ENCODE data around the gene ST13. TPM values are rescaled to one million over a fixed set of nuclear protein-coding genes. Genes with fewer than 3 reads are reported as not detected.
A peak's percentile ranks its signal among the peaks of the same experiment; 100 is the strongest.
"Not testable (repeated sequence)": the region's sequence is repeated elsewhere in the genome, so short reads cannot be mapped to it uniquely, and the experiment has no call there.

Gene ST13
- total and polyA plus RNA-seq, 7 donors: 166 to 456 (median 294) TPM

DNA sequence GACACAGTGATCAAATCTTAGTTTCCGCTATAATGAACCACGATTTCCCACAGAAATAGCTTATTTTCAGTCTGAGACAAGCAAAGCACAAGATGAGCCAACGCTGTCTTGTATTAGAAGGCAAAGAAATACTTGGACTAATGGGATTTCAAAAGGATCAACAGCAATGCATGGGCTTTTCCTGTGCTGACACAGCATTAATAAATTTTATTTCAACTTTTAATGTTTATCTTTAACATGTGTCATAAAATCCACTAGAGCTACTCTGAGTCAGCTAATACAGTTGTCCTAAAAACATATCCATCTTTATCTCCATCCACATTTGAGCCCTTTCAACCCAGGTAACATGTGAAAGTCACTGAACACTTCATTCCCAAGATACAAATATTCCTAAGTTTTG is 21.8 kb downstream of the ST13 start:
- TF ChIP-seq, protein P1, sequence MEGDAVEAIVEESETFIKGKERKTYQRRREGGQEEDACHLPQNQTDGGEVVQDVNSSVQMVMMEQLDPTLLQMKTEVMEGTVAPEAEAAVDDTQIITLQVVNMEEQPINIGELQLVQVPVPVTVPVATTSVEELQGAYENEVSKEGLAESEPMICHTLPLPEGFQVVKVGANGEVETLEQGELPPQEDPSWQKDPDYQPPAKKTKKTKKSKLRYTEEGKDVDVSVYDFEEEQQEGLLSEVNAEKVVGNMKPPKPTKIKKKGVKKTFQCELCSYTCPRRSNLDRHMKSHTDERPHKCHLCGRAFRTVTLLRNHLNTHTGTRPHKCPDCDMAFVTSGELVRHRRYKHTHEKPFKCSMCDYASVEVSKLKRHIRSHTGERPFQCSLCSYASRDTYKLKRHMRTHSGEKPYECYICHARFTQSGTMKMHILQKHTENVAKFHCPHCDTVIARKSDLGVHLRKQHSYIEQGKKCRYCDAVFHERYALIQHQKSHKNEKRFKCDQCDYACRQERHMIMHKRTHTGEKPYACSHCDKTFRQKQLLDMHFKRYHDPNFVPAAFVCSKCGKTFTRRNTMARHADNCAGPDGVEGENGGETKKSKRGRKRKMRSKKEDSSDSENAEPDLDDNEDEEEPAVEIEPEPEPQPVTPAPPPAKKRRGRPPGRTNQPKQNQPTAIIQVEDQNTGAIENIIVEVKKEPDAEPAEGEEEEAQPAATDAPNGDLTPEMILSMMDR (IDR thresholded peaks at IDR 0.05): no peak
- ATAC-seq: no peak
- no peak overlapping the region for H3K4me3 ChIP-seq
- no peak overlapping the region for H3K27ac ChIP-seq
- H3K9me3 ChIP-seq: no peaks in the 10 kb centered on the region
- WGBS, 3 donors: 92 to 96% (median 94%) methylated on average over 3 of the region's 3 CpGs
- peaks cover 15% of the 10 kb centered on the region for H3K4me1 ChIP-seq
- no peak for DNase-seq
- intact Hi-C loops (cut with DNase I): loop anchor here in 1 of 2 donors (10.0 kb wide), 1 partner anchor 320 kb away; no protein-coding TSS in a partner anchor
- no peaks in the 10 kb centered on the region for H3K27me3 ChIP-seq (ENCODE audit: insufficient read depth in 3 of 3, low read length in 2 of 3)
- H3K36me3 ChIP-seq (ENCODE audit: insufficient read depth in 1 of 2, low read depth in 1 of 2): peaks cover 3 to 99% of the 10 kb centered on the region in 2 donors

DNA sequence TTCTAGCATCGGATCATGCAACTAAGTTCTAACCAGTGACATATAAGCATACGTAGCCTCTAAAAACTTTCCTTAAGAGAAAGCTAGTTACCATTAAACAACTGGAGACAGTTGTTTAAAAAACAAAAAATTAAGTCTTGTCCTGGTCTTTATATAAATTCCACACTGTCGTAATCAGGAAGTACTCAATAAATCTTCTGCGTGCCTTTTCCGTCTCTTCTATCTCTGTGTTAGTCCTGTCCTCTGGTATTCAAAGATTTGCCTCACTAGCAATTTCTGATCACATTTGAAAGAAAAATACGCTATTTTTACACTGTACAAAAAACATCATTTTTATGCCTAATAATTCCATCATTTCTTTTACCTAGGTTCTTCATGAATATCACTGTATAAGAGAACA is 27.3 kb downstream of the ST13 start:
- TF ChIP-seq, protein P1 (IDR thresholded peaks at IDR 0.05): no peak
- Histone ChIP-seq H3K27me3 (ENCODE audit: insufficient read depth in 3 of 3, low read length in 2 of 3) (no peaks in the 10 kb centered on the region), H3K27ac (no peak overlapping the region), H3K36me3 (ENCODE audit: insufficient read depth in 1 of 2, low read depth in 1 of 2) (peaks cover 3 to 98% of the 10 kb centered on the region in 2 donors), H3K9me3 (no peaks in the 10 kb centered on the region), H3K4me3 (no peak overlapping the region), H3K4me1 (no peaks in the 10 kb centered on the region)
- DNase-seq (no peak), ATAC-seq (no peak)
- 91 to 96% (median 94%) methylated on average over 6 of the region's 6 CpGs for WGBS, 3 donors
- intact Hi-C loops (cut with DNase I): no loop called here

DNA sequence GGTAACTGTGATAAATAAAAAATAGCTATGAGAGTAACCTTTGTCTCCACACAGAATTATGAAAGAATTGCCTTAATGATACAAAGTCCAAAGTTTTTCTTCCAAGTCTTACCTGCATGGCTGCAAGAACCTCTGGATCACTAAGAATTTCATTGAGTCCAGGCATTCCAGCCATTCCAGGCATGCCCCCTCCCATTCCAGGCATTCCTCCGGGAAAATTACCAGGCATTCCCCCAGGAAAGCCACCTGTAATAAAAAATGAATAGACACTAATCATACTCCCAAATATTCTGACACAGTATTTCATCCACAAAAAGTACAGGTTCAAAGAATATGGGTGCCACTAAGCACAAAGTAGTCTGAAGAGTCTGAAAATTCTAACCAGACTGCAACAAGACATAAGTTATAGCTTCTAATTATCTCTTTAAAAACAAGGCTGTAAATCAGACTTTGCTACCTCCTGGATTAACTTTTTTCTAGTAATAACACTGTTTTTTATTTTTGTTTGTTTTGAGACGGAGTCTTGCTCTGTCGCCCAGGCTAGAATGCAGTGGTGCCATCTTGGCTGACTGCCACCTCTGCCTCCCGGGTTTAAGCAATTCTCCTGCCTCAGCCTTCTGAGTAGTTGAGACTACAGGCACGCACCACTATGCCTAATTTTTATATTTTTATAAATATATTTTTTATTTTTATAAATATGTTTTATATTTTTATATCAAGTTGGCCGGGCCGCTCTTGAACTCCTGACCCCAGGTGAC is 29.3 kb downstream of the ST13 start:
- no peaks in the 10 kb centered on the region for H3K27me3 ChIP-seq (ENCODE audit: insufficient read depth in 3 of 3, low read length in 2 of 3)
- peaks cover 7 to 98% of the 10 kb centered on the region in 2 donors for H3K36me3 ChIP-seq (ENCODE audit: insufficient read depth in 1 of 2, low read depth in 1 of 2)
- H3K27ac ChIP-seq: no peak overlapping the region
- no peak for DNase-seq
- ATAC-seq: peak in 1 of 4 donors; percentile 31
- no peak overlapping the region for H3K4me3 ChIP-seq
- no peaks in the 10 kb centered on the region for H3K9me3 ChIP-seq
- intact Hi-C loops (cut with DNase I): no loop called here
- 76 to 82% (median 81%) methylated on average over 7 of the region's 7 CpGs for WGBS, 3 donors
- TF ChIP-seq, protein P1 (IDR thresholded peaks at IDR 0.05): no peak
- H3K4me1 ChIP-seq: no peaks in the 10 kb centered on the region

DNA sequence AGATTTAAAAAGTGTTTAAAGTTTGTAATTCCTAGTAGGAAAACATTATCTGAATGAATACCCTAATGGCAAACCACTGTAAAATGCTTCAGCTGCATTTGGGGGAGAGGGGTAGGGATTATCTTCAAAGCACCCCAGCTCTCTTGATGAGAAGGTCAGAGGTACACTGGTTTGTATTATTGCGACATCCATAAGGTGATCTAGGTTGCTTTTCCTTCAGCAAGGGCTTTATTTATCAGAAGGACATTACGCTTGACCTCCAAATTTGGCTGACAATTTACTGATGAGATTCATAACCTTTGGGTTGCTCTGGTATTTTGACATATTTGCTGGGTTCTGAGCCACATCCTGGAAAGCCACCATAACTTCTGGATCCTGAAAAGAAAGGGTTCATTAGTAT is 30.1 kb downstream of the ST13 start:
- H3K36me3 ChIP-seq (ENCODE audit: insufficient read depth in 1 of 2, low read depth in 1 of 2): peaks cover 7 to 90% of the 10 kb centered on the region in 2 donors
- 93 to 100% (median 96%) methylated on average over 2 of the region's 2 CpGs for WGBS, 3 donors
- intact Hi-C loops (cut with DNase I): not testable (repeated sequence)

DNA sequence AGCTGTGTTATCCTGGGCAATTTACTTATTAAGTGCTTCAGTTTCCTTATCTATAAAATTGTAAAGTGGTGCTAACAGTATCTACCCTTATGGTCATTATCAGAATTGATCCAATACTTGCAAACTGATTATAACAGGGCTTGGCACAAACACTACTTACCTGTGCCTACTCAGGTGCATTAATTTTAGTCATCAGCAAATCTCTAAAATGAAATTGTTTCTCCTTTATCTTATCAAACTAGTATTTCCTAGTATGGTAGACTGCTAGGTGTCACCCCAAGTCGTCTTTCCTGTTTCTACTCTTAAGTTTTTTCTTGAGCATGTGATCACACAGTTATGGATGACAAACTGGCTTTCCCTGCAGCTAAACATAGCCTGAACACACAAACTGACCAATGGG is 33.0 kb downstream of the ST13 start:
- Histone ChIP-seq H3K27ac (no peak overlapping the region), H3K27me3 (ENCODE audit: insufficient read depth in 3 of 3, low read length in 2 of 3) (no peaks in the 10 kb centered on the region), H3K4me3 (no peak overlapping the region), H3K9me3 (no peaks in the 10 kb centered on the region), H3K4me1 (peaks cover 15% of the 10 kb centered on the region), H3K36me3 (ENCODE audit: insufficient read depth in 1 of 2, low read depth in 1 of 2) (peaks cover 3 to 61% of the 10 kb centered on the region in 2 donors)
- DNase-seq: no peak
- WGBS, 3 donors: 69 to 89% (median 82%) methylated on average over 1 of the region's 1 CpG
- ATAC-seq: no peak
- intact Hi-C loops (cut with DNase I): no loop called here
- TF ChIP-seq, protein P1 (IDR thresholded peaks at IDR 0.05): no peak

More for the DNA sequence above, 30.1 kb downstream of the ST13 start:
- DNase-seq; ATAC-seq; H3K27ac ChIP-seq; H3K9me3 ChIP-seq; H3K4me1 ChIP-seq; H3K27me3 ChIP-seq (ENCODE audit: insufficient read depth in 3 of 3, low read length in 2 of 3); H3K4me3 ChIP-seq: not testable (repeated sequence)

All from psoas muscle (tissue), 8 donors.